NCI-H526 treated with DMSO at 0.1 percent for 48 hours (cell line): ENCODE measurements around the gene ATP5MC3.
"Not testable (repeated sequence)": the region's sequence is repeated elsewhere in the genome, so short reads cannot be mapped to it uniquely, and the experiment has no call there.

ENCODE experiments used
- DNase-seq: peaks from one replicate; lab custom pipeline; 2025; lab: John Stamatoyannopoulos, UW

Gene ATP5MC3

DNA sequence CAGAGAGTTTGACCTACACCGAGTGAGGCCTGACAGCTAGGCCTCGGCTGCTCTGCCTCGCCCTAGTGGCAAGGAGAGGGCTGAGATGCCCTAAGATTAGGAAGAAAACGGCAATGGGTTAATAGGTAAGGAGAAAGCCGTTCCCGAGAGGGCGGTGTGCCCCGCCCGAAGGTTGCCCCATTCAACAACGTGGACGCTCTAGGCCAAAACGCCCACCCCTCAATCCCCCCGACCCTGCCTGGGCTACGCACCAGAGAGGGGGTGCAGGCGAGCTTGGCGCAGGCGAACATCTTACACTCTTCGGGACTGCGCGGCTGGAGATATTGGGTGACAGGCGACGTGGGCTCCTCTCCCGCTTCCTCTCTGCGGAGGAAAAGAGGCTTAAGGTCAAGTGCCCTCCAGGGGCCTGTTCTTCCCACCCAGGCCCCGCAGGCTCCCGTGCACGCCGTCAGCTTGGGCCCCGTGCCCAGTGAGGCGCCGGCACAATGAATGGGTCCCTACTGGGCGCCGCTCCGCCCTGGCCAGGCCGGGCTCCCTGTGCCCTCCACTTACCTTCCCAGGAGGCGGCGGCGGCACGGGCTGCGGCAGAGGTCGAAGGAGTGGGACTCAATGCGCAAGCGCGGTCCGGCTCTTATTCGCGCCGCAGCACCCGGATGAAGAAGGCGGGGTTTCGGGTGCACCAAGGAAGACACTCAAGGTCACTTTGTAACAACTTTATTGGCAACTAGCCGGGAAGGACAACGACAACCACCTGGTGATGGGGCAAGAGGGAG lies at the start of gene ATP5MC3:
TSS of gene ATP5MC3 (minus strand) at position 607 of the 773 bp plus-strand sequence. CDS start at position 290, 317 bp downstream.
- DNase-seq: peak; percentile 90

DNA sequence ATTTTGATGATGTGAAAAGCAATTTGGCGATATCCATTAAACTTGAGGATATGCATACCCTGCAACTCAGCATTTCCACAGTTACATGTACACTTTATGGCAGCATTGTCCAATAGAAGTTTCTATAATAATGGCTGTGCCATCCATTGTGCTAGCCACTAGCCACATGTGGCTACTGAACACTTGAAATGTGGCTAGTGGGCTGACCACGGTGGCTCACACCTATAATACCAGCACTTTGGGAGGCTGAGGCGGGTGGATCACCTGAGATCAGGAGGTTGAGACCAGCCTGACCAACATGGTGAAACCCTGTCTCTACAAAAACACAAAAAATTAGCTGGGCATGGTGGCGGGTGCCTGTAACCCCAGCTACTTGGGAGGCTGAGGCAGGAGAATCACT lies 47.1 kb upstream of the ATP5MC3 start:
- not testable (repeated sequence) for DNase-seq

DNA sequence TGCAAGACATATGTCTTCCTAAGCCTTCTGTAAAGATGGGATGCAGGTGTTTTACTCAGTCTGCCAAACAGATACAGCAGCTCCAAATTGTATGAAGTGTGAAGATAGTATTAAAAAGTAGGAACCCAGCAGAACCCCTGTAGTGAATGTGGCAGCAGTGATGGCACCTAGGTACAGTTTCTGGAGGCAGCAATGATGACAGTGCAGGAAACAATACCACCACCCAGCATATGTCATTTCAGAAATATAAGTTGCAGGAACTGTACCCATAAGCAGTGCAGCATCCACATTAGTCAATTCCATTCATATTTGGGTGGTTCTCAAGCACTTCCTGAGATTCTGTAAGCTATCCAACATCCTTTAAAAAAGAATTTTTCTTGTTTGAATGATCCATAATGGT lies 46.7 kb upstream of the ATP5MC3 start:
- DNase-seq: no peak

DNA sequence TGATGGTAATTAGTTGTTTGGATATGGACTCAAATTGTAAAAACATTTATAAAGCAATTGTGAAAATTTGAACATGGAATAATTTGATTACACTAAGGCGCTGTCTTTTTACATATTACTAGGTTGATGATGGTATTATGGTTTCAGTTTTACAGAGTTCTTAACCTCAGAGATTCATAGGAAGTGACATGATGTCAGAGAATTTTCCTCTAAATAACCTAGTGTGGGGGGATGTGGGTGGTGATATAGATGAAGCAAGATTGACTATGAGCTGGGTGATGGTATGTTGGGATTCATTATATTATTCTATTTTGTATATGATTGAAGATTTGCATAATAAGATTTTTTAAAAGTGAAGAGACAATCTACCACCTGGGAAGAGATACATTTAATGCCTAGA lies 45.9 kb upstream of the ATP5MC3 start:
- no peak for DNase-seq

DNA sequence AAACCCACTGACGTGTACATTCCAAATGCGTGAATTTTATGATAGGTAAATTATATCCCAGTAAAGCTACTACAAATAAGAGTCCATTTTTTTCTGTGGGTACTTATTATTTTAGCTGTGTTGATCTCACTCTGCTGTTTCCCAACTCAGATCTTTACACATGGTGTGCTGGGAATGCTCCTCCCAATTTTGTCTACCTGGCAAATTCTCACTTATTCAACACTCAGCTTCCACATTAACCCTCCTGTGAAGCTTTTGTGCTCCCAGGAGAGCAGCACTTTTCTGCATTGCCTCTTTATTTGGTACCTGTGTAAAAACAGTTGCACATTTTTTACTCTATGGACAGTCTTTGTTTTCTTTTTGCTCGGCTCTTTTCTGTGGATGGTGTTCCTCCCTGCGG lies 38.6 kb upstream of the ATP5MC3 start:
- no peak for DNase-seq

DNA sequence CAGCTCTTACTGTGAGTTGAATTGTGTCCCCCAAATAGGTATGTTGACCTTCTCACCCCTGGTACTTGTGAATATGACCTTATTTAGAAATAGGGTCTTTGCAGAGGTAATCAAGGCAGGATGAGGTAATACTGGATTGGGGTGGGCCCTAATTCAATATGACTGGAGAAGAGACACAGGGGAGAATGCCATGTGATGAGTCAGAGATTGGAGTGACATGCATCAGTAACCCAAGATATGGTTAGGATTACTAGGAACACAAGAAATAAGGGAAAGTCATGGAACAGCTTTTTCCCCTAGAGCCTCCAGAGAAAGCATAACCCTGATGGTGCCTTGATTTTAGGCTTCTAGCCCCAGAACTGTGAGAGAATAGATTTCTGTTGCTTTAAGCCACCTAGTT lies 37.0 kb upstream of the ATP5MC3 start:
- DNase-seq: no peak

DNA sequence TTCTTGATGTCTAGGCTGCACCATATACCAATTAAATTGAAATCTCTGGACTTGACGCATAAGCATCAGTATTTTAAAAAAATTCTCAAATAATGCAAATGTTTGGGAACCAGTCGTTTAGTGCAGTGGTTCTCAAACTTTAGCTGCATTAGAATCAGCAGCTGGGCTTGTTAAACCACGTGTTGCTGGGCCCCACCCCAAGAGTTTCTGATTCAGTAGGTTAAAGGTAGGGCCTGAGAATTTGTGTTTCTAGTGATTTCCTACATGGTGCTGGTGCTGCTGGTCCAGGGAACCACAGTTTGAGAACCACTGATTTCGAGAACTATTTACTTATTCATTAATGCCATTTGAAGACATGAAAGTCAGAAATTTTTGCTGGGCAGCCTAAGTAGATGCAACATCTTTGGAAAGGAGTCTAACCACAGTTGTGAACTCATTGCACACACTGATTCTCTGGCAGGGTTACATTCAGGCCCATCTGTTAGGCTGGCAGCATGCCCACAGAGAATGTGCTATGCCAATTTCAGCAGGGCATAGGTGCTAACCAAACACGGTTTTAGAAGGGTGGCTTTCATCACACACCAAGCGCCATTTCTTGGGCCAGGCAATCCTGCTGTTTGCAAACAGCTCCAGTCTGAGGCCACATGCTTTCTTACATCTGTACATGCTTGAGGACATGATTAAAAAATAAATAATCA lies 26.4 kb upstream of the ATP5MC3 start:
- no peak for DNase-seq

DNA sequence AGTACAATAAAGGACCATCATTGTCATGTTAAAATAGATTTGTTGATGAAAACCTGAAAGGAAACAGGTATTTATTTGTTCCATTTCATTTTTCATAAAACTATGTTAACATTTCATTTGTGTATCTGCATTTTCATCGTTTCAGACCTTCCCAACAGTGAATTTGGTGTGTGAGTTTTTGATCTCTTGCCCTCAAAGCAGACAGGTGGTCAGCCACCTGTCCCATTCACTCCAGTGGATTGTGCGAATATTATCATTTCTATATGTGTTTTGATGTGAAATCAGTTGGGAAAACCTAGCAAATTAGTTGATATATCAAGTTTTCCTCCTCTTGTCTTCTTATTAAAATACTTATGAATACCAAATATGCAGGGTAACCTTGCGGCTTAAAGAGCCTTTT lies 25.4 kb upstream of the ATP5MC3 start:
- no peak for DNase-seq

DNA sequence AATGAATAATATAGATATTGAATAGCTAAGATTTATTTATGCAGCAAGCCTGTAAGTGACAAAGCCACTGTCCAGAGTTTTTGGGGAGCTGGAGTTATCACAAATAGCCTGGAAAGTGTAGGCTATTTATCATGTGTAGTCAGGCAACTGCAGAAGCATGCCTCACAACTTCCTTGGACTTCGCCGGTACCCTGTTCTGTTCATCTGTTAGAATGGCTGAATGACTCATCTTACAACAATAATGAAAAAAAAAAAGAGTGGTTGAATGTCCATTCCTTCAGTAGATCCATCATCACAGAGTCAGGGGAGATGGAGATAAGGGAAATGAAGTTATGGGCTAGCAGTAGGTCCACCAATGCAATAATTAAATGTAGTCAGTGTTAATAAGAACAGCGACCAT lies 24.0 kb upstream of the ATP5MC3 start:
- no peak for DNase-seq

DNA sequence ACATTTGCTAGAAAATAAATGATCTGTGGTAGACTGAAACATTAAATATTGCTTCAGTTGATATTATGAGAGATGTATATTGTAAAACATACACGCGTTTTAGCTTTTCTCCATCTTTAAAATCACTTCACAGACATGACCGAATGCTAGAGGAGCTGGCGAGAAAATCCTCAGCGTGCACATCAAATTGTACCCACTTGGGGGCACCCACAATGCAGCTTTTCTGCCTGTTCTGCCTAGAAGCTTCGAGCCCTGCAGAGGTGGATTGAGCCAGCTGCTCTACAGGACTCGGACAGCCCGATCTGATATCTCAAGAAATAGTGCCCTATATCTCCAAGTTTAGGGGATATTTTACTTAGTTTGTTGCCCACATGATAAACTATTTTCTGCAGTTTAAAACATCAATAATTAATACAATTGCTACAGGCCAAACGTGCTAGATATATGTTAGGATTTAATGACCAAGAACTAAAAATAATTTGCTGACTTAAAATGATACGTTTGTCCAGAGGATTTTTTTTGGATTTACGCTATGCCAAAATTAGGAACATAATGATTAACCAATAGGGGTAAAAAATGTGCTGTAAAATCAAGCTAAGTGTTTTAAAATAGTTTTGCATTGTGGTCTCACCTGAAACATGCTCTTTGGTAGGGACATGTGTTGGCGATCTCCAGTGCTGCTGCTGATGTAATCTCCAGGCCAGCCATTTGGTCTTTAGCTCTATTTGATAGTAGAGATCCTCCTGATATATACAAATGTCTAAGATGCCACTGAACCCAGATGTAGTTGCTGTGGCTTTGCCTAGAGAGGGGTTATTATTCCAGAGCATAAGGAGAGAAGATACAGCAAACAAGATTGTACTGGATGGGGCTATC lies 22.3 kb upstream of the ATP5MC3 start:
- peak; percentile 53 for DNase-seq

DNA sequence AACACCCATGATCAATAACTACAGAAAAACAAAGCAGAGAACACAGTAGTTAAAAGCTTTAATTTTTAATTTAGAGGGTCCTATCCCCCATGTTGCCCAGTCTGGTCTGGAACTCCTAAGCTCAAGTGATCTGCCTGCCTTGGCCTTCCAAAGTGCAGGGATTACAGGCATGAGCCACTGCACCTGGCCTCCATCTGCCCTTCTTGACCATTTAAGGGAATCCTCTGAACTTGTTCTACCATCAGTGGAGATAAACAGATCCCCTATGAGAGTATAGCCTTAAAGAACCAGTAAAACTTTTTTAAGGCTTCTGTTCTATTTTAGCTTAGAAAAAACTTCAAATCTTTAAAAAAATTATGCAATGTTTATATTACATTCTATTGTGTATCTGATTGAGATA lies 13.5 kb upstream of the ATP5MC3 start:
- DNase-seq: no peak

DNA sequence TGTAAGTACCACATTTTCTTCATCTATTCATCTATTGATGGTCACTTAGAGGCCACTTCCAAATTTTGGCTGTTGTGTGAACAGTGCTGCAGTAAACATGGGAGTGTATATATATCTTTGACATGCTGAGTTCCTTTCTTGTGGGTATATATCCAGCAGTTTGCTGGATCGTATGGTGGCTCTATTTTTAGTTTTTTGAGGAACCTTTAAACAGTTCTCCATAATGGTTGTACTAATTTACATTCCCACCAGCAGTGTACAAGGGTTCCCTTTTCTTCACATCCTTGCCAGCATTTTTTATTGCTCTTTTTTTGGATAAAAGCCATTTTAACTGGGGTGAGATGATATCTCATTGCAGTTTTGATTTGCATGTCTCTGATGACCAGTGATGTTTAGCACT lies 7.3 kb upstream of the ATP5MC3 start:
- no peak for DNase-seq

DNA sequence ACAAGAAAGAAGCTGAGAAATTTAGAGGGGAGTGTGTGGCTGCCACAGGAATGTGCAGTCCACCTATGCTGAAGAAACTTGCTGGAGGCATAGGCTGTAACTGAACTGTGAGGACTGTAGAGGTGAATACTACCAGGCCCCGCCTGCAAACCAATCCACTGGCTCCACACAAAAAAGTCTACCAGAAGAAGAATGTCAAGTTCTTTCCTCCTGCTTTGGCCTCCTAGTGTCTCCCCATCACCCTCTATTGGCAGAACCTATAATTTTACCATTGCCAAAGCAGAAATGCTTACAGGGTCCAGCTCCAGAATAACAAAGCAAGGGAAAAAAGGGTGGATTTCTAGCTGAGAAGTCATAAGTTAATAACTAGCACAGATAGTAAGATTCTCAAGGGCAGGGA lies 5.9 kb upstream of the ATP5MC3 start:
- DNase-seq: no peak

DNA sequence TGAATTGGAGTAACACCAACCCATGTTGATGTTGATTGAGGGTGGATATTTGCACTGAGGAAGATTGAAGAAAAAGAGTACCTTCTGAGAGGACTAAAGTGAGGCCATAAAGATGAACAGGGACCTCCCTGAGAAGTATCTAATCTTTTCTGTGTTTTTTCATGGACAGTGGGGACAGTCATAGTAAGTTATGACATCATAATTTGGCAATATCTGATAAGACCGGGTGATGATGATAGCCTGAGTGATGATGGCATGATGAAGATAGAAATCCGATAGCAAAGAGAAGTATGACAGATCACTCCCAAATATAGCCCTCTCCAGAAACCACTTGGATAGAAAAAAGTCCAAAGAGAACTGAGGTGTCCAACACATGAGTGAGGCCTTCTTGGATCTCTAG lies 2.2 kb upstream of the ATP5MC3 start:
- DNase-seq: no peak

DNA sequence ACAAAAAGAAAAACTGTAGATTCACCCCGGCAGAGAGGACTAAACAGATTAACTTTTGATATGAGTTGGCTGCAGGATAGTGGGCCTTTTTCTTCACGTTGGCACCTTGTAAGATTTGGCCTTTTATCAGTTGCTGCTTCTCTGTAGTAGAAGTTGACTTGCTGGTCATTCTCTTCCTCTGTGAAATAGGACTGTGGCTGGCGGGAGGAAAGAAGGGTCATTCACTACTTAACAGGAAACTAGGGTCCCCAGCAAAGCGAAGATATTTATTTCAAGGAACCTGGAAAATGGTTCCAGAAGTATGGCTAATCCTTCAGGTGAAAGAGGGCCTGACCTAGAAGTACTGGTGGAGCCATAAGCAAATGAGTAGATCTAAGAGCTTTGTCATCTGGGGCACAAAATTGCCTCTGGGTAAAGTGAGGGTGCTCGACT lies 383 bp upstream of the ATP5MC3 start:
- DNase-seq: no peak

DNA sequence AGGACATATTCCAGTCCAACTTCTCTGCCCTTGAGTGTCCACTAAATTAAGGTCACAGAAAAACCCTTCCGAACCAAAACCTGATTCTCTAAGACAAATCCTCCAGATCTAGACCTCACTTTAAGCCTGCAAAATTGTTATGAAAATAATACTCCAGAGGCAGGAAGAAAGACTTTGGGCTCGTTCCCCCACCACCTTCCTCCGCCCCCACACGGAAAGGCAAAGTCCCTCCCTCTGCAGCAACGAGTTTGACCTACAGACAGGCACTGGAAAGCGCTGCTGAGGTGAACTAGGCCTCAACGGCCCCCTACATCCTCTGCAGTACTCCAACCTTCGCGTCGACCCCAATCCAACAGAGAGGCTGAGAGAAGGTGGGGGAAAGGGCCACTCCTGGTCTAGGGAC lies 808 bp downstream of the ATP5MC3 start:
- peak; percentile 55 for DNase-seq

DNA sequence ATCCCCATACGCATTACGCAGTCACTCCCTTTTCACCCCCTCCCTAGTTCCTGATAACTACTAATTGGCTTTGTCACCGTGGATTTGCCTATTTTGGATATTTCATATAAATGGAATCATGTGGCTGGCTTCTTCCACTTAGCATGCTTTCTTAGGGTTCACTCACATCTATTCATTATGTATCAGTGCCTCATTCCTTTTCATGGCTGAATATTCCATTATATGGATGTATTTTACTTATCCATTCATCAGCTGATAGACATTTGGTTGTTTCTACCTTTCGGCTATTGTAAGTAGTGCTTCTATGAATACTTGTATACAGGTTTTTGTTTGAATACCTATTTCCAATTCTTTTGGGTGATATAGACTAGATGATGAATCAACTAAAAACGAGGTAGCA lies 4.9 kb downstream of the ATP5MC3 start:
- no peak for DNase-seq

DNA sequence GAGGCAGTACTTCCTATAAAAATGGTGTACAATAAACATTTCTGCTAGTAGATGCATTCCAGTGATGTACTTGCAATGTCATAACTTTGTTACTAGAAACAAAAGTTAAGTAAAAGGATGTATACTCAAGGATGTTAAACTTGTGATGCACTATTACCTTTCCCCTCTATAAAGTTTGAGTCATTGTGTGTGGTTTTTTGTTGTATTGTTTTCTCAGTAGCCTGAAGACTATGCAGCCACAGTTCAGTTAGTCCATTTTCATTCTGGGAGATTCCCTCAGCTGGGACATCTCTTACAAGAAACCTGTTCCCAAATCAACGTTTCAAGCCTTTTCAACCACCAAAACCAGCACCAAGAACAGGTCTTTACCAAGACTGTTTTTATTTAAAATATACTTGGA lies 5.6 kb downstream of the ATP5MC3 start:
- DNase-seq: no peak

DNA sequence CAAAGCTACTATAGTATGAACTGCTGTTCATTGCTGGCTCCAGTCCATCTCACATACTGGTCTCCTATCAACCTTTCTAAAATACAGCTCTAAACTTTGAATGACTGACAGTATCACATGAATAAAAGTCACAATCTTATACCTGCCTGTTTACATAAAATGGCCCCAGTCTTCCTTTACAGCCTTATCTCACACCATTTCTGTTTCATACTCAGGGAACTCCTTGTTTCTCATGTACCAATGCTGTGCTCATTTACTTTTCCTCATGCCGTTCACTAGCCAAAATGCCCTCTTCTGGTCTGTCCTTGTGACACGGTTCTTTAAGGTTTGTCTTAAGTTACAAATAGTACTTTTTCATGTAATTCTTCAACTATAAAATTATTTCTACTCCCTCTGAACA lies 6.2 kb downstream of the ATP5MC3 start:
- no peak for DNase-seq

DNA sequence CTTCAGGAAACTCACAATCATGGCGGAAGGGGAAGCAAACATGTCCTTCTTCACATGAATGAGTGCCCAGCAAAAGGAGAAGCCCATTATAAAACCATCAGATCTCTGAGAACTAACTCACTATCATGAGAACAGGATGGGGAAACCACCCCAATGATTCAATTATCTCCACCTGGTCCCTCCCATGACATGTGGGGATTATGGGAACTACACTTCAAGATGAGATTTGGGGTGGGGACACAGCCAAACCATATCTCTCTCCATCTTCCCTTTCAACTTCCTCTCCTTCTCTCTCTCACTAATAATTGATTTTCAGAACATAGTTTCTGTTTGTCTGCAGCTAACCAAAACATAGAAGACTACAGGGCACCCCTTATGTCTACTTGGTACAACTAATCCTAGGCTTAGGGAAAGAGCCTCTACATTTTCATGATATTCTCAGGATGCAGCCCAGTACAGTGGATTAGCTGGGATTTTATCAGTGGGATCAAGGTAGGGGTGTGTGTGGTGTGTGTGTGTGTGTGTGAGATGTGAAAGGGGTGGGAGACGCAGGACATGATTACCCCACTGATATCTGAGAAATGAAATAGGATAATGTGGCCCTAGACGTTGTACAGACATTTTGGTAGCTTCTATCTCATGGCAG lies 10.7 kb downstream of the ATP5MC3 start:
- no peak for DNase-seq

DNA sequence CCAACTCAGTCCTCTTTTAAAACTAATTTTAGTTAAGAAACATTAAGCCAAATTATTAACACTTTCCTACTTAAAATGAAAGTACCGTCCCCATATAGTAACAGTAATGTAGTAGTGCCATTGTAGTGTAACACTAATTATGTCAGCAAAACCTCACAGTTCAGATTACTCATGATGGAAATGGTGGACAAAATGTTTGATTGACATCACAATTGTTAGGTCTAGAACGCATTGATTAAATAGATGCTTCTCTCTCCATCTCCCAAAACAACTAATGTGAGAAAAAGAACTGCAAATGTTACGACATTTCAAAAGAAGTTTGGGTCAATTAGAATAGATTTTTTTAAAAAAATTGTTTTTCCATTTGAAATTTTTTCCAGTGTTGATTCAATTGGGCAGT lies 12.3 kb downstream of the ATP5MC3 start:
- no peak for DNase-seq

DNA sequence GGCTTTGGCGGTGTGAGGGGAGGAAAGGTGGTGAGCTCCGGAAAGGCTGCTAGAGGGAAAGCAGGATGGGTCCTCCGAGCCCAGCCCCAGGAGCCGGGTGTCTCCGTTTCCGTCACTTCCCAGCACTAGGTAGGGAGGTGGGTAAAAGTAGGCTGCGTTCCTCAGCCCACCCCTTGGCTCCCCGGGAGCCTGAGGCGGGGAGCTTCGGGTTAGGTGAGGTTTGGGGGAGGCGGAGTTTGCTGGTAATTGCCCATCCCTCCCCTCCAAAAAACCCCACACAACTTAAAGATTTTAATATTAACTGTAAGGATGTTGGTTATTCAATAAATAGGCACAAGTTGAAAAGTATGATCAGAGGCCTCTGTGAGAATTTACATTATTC lies 13.0 kb downstream of the ATP5MC3 start:
- DNase-seq: no peak
